Left lung (tissue), 10 donors: Measurements from ENCODE around the gene IGSF9. TPM values are rescaled to one million over a fixed set of nuclear protein-coding genes. Genes with fewer than 3 reads are reported as not detected.

Source experiments
- ATAC-seq: fragments of 200-7000 bp; cut with Tn5 transposase; one replicate; pipeline ENCODE4 v1.9.1; 2020; ENCODE audit warnings: moderate library complexity
- DNase-seq, 4 donors: peaks; one replicate each; pipeline ENCODE4 v3.0.0-alpha.2; 2013 to 2020
- H3K27ac ChIP-seq, 2 donors: fragments of 200-600 bp; sonication (generic) in 1 of 2; one replicate each; pipeline versions ENCODE4 v1.5.0 to v1.8.0; 2020 to 2021
- H3K27me3 ChIP-seq, 2 donors: fragments of 200-600 bp; sonication (generic) in 1 of 2; one replicate each; pipeline versions ENCODE4 v1.5.0 to v1.8.0; 2020 to 2021
- H3K36me3 ChIP-seq, 2 donors: fragments of 200-600 bp; sonication (generic) in 1 of 2; one replicate each; pipeline versions ENCODE4 v1.5.0 to v1.8.0; 2020 to 2021
- H3K4me1 ChIP-seq, 2 donors: fragments of 200-600 bp; one replicate each; pipeline ENCODE4 v1.8.0; 2021
- H3K4me3 ChIP-seq, 2 donors: fragments of 200-600 bp; sonication (generic) in 1 of 2; one replicate each; pipeline versions ENCODE4 v1.5.0 to v1.8.0; 2020 to 2021; ENCODE audit warnings: mild to moderate bottlenecking in 1 of 2
- H3K9me3 ChIP-seq, 2 donors: fragments of 200-600 bp; sonication (generic) in 1 of 2; one replicate each; pipeline versions ENCODE4 v1.5.0 to v1.8.0; 2020 to 2021
- intact Hi-C, 2 donors: fragments of 100-400 bp; cut with DNase I; formaldehyde crosslinking; loops; one replicate each; pipeline versions ENCODE4 v1.11.2 to v1.14.2; 2022
- microRNA-seq, 2 donors: library from miRNA; unstranded; fragments of <30 nt; microRNA quantifications; one replicate each; pipeline ENCODE4, GENCODE V29; 2019
- polyA plus RNA-seq, 6 donors: library from polyadenylated mRNA; unstranded; fragments of 120-200 nt; gene quantifications; one replicate each; pipeline ENCODE4 v1.2.1, GENCODE V29; 2013; ENCODE audit not compliant: insufficient read length in 6 of 6
- total RNA-seq, 2 donors: library from RNA; stranded (reverse); fragmentation: NEBNext Ultra II Directional; extraction: Animal tissue kit (Norgen Biotek cat#: 25700); gene quantifications; one replicate each; pipeline ENCODE4 v1.2.1, GENCODE V29; 2021
- TF ChIP-seq, protein P1 (sequence below), 2 donors: fragments of 200-600 bp; sonication (generic) in 1 of 2; IDR thresholded peaks; one replicate each; pipeline versions ENCODE4 v1.5.0 to v1.8.0; 2021; ENCODE audit warnings: antibody characterized with exemption in 2 of 2
- donor health status: DM: no; HTN: yes; CAD: no.
- donor health status: DM: no; HTN: no; CAD: no.

Gene IGSF9
- total and polyA plus RNA-seq, 8 donors: 2.8 to 16.9 (median 13.6) TPM

DNA sequence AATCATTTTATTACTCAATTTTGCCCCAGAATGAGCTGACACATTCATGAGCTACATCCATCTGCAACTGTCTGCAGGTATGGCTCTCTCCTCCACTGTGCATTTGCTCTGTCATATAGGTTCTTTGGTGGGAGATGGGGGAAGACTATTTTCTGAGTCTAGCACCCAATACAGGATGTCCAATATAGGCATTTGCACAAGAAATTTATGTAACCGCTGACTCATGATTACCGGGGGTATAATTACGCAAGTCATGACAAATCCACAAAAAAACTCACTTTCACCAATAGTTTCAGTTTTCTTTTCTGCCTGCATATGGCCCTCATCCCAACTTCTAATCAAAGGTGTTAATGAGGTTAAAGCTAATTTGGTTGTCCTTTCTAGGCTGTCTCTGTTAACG, 65.4 kb downstream of the IGSF9 start:
- DNase-seq (no peak), ATAC-seq (no peak)
- Histone ChIP-seq H3K36me3 (no peaks in the 10 kb centered on the region), H3K9me3 (no peaks in the 10 kb centered on the region), H3K27ac (peak overlapping the region in 1 of 2 donors; percentile 40), H3K4me3 (no peak overlapping the region), H3K27me3 (no peaks in the 10 kb centered on the region), H3K4me1 (peaks cover 2 to 37% of the 10 kb centered on the region in 2 donors)
- TF ChIP-seq, protein P1, sequence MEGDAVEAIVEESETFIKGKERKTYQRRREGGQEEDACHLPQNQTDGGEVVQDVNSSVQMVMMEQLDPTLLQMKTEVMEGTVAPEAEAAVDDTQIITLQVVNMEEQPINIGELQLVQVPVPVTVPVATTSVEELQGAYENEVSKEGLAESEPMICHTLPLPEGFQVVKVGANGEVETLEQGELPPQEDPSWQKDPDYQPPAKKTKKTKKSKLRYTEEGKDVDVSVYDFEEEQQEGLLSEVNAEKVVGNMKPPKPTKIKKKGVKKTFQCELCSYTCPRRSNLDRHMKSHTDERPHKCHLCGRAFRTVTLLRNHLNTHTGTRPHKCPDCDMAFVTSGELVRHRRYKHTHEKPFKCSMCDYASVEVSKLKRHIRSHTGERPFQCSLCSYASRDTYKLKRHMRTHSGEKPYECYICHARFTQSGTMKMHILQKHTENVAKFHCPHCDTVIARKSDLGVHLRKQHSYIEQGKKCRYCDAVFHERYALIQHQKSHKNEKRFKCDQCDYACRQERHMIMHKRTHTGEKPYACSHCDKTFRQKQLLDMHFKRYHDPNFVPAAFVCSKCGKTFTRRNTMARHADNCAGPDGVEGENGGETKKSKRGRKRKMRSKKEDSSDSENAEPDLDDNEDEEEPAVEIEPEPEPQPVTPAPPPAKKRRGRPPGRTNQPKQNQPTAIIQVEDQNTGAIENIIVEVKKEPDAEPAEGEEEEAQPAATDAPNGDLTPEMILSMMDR (IDR thresholded peaks at IDR 0.05): no peak
- intact Hi-C loops: no loop called here

DNA sequence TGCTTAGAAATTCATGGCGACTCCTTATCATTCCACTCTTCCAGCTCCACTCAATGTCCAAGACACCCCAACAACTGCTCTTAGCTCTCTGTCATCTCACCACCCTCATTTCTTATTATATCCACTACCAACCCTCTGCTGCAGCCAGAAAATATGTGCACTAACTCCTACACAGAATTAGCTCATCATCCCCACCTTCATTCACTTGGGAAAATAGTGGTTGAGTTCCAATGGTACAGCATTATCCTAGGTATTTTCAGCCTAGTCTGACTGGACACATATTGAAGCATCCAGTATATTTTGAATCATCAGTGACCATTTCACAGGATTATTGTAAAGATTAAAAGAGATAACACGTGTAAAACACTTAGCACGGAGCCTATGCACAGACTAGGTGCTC, 66.3 kb downstream of the IGSF9 start:
- Histone ChIP-seq H3K36me3 (no peaks in the 10 kb centered on the region), H3K27me3 (no peaks in the 10 kb centered on the region), H3K4me1 (peaks cover 2 to 37% of the 10 kb centered on the region in 2 donors), H3K27ac (no peak overlapping the region), H3K9me3 (no peaks in the 10 kb centered on the region), H3K4me3 (no peak overlapping the region)
- DNase-seq (no peak), ATAC-seq (no peak)
- intact Hi-C loops: no loop called here
- TF ChIP-seq, protein P1 (IDR thresholded peaks at IDR 0.05): no peak

GRCh38 chr1:159877695-159878444, 67.5 kb downstream of the IGSF9 start:
- peaks cover 2 to 37% of the 10 kb centered on the region in 2 donors for H3K4me1 ChIP-seq
- TF ChIP-seq, protein P1 (IDR thresholded peaks at IDR 0.05): no peak
- H3K27ac ChIP-seq: no peak overlapping the region
- no peak overlapping the region for H3K4me3 ChIP-seq
- no peaks in the 10 kb centered on the region for H3K36me3 ChIP-seq
- intact Hi-C loops: no loop called here
- no peak for ATAC-seq
- H3K27me3 ChIP-seq: no peaks in the 10 kb centered on the region
- no peak for DNase-seq
- H3K9me3 ChIP-seq: no peaks in the 10 kb centered on the region

Small RNAs within 50 kb of the gene (microRNA-seq; reads per million reads assigned to microRNA genes)
- gene MIR4259: 0 reads per million in 2 donors

Other genes starting within 250 kb of the IGSF9 start
- gene CRP, start 231.0 kb downstream of the IGSF9 start, total RNA-seq: not detected
- gene CRP, start 231.0 kb downstream of the IGSF9 start, polyA plus RNA-seq: not detected
- gene DUSP23, start 164.7 kb downstream of the IGSF9 start, total RNA-seq: 10 to 100 TPM; 49.5 to 56.4 TPM
- gene DUSP23, start 164.7 kb downstream of the IGSF9 start, polyA plus RNA-seq: 10 to 100 TPM; 10.1 to 16.4 (median 12.8) TPM
- gene FCRL6, start 143.3 kb downstream of the IGSF9 start, total RNA-seq: 1 to 10 TPM in 1 of 2 donors, under 1 TPM in 1; 0.73 to 2.2 TPM
- under 1 TPM; 0.38 to 0.63 (median 0.44) TPM for gene FCRL6, start 143.3 kb downstream of the IGSF9 start, polyA plus RNA-seq
- 10 to 100 TPM; 15.2 to 41.3 TPM for gene SLAMF8, start 118.7 kb downstream of the IGSF9 start, total RNA-seq
- 1 to 10 TPM in 2 of 6 donors, under 1 TPM in 4; 0.28 to 1.4 (median 0.52) TPM for gene SLAMF8, start 118.7 kb downstream of the IGSF9 start, polyA plus RNA-seq
- gene VSIG8, start 83.0 kb downstream of the IGSF9 start, total RNA-seq: not detected
- gene VSIG8, start 83.0 kb downstream of the IGSF9 start, polyA plus RNA-seq: under 1 TPM in 2 of 6 donors, not detected in 4; 0.10 to 0.14 TPM
- 1 to 10 TPM; 1.1 to 4.7 TPM for gene CFAP45, start 45.4 kb downstream of the IGSF9 start, total RNA-seq
- 10 to 100 TPM in 1 of 6 donors, 1 to 10 TPM in 5; 2.6 to 12.4 (median 8.2) TPM for gene CFAP45, start 45.4 kb downstream of the IGSF9 start, polyA plus RNA-seq
- 100 to 1,000 TPM; 565 to 617 TPM for gene TAGLN2, start 20.1 kb downstream of the IGSF9 start, total RNA-seq
- gene TAGLN2, start 20.1 kb downstream of the IGSF9 start, polyA plus RNA-seq: 100 to 1,000 TPM; 301 to 479 (median 330) TPM
- gene SLAMF9, start 8.6 kb upstream of the IGSF9 start, total RNA-seq: not detected
- not detected for gene SLAMF9, start 8.6 kb upstream of the IGSF9 start, polyA plus RNA-seq
- gene PIGM, start 86.4 kb upstream of the IGSF9 start, total RNA-seq: 1 to 10 TPM; 7.0 to 9.5 TPM
- 10 to 100 TPM; 11.6 to 13.2 (median 12.6) TPM for gene PIGM, start 86.4 kb upstream of the IGSF9 start, polyA plus RNA-seq
- gene KCNJ10, start 124.5 kb upstream of the IGSF9 start, total RNA-seq: under 1 TPM in 1 of 2 donors, not detected in 1; 0.58 TPM
- gene KCNJ10, start 124.5 kb upstream of the IGSF9 start, polyA plus RNA-seq: under 1 TPM; 0.27 to 0.72 (median 0.50) TPM
- not detected for gene KCNJ9, start 135.9 kb upstream of the IGSF9 start, total RNA-seq
- under 1 TPM in 3 of 6 donors, not detected in 3; 0.04 to 0.10 (median 0.08) TPM for gene KCNJ9, start 135.9 kb upstream of the IGSF9 start, polyA plus RNA-seq
- gene IGSF8, start 153.0 kb upstream of the IGSF9 start, total RNA-seq: 10 to 100 TPM; 27.5 to 38.3 TPM
- 10 to 100 TPM; 28.3 to 33.7 (median 31.7) TPM for gene IGSF8, start 153.0 kb upstream of the IGSF9 start, polyA plus RNA-seq
- 1 to 10 TPM; 2.8 to 5.0 TPM for gene ATP1A2, start 170.1 kb upstream of the IGSF9 start, total RNA-seq
- 10 to 100 TPM in 4 of 6 donors, 1 to 10 TPM in 2; 7.7 to 15.9 (median 12.4) TPM for gene ATP1A2, start 170.1 kb upstream of the IGSF9 start, polyA plus RNA-seq
- gene ATP1A4, start 206.0 kb upstream of the IGSF9 start, total RNA-seq: not detected
- under 1 TPM; 0.10 to 0.26 (median 0.17) TPM for gene ATP1A4, start 206.0 kb upstream of the IGSF9 start, polyA plus RNA-seq
- under 1 TPM; 0.17 to 0.29 TPM for gene CASQ1, start 245.0 kb upstream of the IGSF9 start, total RNA-seq
- gene CASQ1, start 245.0 kb upstream of the IGSF9 start, polyA plus RNA-seq: under 1 TPM in 5 of 6 donors, not detected in 1; 0.20 to 0.71 (median 0.41) TPM